A172 (cell line): ENCODE measurements around the gene UGT1A7. TPM values are rescaled to one million over a fixed set of nuclear protein-coding genes. Genes with fewer than 3 reads are reported as not detected.
"Not testable (repeated sequence)": the region's sequence is repeated elsewhere in the genome, so short reads cannot be mapped to it uniquely, and the experiment has no call there.

Experiments
- DNase-seq: peaks from one replicate; pipeline ENCODE4 v3.0.0-alpha.2; 2015; ENCODE audit warnings: low spot score
- total RNA-seq: library from RNA; depleted of rRNA; stranded (reverse); fragments of >200 nt; shearing (Covaris generic); gene quantifications from 2 replicates; pipeline ENCODE4 v1.2.3, GENCODE V29; 2014

Gene UGT1A7
- total RNA-seq, 1 experiment from 2014 or later = not detected

DNA sequence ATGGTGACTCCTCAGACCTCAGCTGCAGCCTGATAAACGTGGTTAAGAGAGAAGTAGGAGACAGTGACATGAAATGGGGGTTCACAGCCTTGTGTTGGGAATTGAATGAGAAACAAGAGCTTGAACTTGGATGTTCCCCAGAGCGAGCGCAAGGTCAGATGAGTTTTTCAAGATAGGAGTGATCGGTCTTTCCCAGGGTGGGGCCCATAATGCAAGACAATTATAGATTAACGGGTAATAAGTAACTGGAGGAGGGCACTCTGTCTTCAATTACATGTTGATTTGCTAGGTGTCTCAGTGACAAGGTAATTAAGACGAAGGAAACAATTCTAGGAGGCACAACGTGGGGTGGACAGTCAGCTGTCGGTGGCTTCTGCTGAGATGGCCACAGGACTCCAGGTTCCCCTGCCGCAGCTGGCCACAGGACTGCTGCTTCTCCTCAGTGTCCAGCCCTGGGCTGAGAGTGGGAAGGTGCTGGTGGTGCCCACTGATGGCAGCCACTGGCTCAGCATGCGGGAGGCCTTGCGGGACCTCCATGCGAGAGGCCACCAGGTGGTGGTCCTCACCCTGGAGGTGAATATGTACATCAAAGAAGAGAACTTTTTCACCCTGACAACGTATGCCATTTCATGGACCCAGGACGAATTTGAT, 31.0 kb downstream of the UGT1A7 start, which contains the start of gene UGT1A5:
Gene UGT1A5, plus strand, starts transcription at position 297 of the 651 bp plus-strand sequence. Its CDS starts 85 bp downstream, at position 382.
- no peak for DNase-seq

DNA sequence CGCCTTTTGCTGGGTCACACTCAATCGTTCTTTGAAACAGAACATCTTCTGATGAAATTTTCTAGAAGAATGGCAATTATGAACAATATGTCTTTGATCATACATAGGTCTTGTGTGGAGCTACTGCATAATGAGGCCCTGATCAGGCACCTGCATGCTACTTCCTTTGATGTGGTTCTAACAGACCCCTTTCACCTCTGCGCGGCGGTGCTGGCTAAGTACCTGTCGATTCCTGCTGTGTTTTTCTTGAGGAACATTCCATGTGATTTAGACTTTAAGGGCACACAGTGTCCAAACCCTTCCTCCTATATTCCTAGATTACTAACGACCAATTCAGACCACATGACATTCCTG, 31.5 kb downstream of the UGT1A7 start:
- DNase-seq = no peak

DNA sequence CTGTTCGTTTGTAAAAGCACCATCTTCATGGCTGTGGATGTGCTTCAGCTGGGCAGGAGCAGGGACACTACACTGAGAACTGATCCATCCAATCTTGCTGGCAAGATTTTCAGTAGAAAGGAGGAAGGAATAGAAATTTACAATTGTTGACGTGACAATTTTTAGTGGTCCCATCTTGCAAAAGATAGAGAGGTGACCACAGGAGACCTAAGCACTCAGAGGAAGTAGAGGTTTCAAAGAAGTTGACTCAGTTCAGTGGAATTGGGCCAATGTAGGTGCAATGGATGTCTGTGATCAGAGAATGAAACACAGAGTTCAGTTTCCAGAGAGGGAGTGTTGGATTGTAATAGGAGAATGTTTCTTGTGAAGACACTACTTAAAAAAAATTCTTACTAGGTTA, 32.4 kb downstream of the UGT1A7 start:
- DNase-seq = no peak

DNA sequence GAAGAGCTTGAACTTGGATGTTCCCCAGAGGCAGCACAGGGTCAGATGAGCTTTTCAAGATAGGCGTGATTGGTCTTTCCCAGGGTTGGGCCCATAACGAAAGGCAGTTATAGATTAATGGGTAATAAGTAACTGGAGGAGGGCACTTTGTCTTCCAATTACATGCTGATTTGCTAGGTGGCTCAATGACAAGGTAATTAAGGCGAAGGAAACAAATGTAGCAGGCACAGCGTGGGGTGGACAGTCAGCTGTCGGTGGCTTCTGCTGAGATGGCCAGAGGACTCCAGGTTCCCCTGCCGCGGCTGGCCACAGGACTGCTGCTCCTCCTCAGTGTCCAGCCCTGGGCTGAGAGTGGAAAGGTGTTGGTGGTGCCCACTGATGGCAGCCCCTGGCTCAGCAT, 36.9 kb downstream of the UGT1A7 start, which contains the start of gene UGT1A4:
Gene UGT1A4, plus strand, starts transcription at position 185 of the 400 bp plus-strand sequence. Its CDS starts 85 bp downstream, at position 270.
- DNase-seq = no peak

DNA sequence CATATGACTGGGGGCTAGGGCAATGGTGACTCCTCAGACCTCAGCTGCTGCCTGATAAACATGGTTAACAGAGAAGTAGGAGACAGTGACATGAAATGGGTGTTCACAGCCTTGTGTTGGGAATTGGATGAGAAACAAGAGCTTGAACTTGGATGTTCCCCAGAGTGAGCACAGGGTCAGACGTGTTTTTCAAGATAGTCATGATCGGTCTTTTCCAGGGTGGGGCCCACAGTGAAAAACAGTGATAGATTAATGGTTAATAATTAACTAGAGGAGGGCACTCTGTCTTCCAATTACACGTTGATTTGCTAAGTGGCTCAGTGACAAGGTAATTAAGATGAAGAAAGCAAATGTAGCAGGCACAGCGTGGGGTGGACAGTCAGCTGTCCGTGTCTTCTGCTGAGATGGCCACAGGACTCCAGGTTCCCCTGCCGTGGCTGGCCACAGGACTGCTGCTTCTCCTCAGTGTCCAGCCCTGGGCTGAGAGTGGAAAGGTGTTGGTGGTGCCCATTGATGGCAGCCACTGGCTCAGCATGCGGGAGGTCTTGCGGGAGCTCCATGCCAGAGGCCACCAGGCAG, 47.1 kb downstream of the UGT1A7 start, which contains the start of gene UGT1A3:
Gene UGT1A3, plus strand, starts transcription at position 320 of the 579 bp plus-strand sequence. Its CDS starts 85 bp downstream, at position 405.
- DNase-seq = no peak

DNA sequence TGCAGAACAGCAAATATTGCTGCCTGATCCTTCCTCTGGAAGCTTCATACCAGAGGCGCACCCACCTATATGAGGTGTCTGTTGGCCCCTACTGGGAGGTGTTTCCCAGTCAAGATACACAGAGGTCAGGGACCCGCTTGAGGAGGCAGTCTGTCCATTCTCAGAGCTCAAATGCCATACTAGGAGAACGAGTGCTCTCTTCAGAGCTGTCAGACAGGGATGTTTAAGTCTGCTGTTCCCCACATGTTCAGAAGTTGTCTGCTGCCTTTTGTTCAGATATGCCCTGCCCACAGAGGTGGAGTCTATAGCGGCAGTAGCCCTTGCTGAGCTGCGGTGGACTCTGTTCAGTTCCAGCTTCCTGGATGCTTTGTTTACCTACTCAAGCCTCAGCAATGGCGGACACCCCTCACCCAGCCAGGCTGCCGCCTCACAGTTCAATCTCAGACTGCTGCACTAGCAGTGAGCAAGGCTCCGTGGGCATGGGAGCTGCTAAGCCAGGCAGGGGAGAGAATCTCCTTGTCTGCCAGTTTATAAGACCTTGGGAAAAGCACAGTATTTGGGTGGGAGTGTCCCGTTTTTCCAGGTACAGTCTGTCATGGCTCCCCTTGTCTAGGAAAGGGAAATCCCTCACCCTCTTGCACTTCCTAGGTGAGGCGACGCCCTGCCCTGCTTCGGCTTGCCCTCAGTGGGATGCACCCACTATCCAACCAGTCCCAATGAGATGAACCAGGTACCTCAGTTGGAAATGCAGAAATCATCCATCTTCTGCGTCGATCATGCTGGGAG, 55.4 kb downstream of the UGT1A7 start:
- DNase-seq = not testable (repeated sequence)

DNA sequence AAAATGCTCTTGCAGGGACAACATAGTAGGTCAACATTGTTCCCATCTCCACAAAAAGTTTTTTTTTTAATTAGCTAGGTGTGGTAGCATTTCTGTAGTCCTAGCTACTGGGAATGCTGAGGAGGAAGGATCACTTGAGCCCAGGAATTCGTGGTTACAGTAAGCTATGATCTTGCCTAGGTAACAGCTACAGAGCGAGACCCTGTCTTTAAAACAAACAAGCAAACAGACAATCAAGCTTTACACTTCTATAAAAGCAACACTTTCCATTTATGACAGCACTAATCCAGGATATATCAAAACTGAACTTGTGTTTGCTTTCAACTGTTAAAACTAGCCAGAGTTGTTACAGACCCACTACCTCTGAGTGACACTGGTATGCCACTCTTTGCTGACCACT, 59.2 kb downstream of the UGT1A7 start:
- no peak for DNase-seq

DNA sequence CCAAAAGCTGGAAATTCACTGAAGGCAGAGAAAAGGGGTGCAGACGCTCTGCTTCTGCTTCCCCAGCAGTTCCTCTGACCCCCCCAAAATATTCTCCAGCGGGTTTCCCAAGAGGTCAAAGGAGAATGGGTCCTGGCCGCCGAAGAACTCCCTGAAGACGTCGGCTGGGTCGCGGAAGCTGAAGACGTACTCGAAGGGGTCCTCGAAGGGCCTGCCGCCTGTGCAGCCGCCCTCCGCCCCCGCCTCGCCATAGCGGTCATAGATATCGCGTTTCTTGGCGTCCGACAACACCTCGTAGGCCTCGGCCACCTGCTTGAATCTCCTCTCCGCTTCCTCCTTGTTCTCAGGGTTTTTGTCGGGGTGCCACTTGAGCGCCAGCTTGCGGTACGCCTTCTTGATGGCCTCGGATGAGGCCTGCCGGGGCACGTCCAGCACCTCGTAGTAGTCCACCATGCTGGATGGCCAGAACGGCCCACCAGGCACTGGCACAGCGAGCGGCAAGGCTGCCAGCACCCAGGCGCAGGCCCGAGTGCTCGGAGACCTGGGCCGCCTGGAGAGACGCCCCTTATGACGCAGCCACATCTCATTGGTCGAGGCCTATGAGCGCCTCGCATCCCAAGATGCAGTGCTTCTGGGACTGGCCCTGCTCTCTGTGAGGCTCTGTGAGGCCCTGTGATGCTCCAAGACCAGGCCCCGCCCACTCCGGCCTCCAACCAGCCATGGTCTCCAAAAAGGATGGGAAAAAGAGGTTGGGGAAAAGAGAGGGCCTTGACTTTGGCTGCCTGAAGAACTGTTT, 62.0 kb downstream of the UGT1A7 start:
- DNase-seq = no peak

DNA sequence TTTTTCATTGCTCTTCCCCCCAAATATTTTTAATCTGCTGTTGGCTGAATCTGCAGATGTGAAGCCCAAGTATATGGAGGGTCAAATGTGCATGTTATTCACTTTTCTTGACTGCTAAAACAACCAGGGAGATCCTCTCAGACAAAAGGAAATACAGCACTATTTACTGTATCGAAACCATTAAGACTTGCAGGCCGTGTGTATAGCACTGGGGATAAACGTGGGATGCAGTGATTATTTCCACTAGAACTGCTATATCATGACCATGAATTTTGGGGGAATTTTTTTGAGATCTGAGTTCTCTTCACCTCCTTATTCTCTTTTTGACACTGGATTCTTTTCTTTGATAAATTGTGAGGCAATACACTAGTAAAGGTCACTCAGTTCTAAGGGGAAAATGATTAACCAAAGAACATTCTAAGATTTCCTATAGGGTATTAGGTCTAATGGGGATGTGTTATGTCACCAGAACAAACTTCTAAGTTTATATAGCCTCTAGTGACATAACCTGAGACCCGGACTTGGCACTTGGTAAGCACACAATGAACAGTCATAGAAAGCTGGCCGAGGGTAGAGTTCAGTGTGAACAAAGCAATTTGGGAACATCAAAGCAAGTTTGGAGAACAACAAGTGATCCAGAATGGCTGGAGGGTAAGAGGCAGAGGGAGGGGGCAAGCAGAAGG, 63.5 kb downstream of the UGT1A7 start:
- DNase-seq = no peak

DNA sequence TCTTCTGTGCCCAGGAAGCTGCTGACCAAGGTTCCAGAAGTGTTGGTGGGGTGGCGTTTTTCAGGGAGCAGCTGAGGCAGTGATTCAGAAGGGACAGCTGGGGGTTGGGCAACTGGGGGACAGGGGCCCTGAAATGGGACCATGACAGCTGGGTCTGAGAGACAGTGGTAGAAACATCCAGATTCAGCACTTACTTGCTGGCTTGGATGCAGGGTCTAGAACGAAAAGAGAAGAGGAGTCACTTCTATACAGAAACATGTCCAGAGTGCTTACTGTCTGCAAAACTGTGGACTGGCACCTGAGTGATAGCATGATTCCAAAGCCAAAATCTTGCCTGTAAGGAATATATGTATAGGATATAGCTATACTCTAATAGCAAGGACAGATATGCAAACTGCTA, 64.1 kb downstream of the UGT1A7 start:
- not testable (repeated sequence) for DNase-seq

DNA sequence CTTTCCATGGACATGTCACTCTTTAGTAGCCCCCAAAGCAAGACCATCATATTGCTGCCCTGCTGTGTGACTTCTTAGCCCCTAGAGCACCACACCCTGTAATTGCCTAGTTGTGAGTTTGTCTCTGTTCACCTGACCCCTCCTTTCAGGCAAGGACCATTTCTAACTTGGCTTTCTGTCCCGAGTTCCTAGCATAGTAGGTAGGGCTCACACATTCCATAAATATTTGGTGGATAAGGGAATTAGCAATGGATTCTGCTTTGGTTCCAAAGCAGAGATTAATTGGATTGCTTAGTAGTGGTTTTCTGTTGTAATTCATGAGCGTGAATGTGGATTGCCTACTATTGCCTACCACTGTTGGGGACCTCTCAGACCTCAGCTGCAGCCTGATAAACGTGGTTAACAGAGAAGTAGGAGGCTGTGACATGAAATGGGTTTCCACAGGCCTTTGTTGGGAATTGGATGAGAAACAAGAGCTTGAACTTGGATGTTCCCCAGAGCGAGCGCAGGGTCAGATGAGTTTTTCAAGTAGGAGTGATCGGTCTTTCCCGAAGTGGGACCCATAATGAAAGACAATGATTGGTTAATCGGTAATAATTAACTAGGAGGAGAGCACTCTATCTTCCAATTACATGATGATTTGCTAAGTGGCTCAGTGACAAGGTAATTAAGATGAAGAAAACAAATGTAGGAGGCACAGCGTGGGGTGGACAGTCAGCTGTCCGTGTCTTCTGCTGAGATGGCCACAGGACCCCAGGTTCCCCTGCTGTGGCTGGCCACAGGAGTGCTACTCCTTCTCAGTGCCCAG, 65.0 kb downstream of the UGT1A7 start:
- DNase-seq = peak; percentile 46

DNA sequence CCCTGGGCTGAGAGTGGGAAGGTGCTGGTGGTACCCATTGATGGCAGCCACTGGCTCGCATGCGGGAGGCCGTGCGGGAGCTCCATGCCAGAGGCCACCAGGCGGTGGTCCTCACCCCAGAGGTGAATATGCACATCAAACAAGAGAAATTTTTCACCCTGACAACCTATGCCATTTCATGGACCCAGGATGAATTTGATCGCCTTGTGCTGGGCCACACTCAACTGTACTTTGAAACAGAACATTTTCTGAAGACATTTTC, 65.5 kb downstream of the UGT1A7 start:
- DNase-seq = no peak

DNA sequence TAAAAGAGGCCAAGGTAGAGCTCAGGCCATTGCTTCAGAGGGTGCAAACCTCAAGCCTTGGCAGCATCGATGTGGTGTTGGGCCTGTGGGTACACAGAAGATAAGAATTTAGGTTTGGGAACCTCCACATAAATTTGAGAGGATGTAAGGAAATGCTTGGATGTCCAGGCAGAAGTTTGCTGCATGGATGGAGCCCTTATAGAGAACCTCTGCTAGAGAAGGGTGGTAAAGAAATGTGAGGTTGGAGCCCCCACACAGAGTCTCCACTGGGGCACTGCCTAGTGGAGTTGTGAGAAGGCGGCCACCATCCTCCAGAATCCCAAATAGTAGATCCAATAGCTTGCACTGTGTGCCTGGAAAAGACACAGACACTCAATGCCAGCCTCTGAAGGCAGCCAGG, 69.0 kb downstream of the UGT1A7 start:
- not testable (repeated sequence) for DNase-seq

DNA sequence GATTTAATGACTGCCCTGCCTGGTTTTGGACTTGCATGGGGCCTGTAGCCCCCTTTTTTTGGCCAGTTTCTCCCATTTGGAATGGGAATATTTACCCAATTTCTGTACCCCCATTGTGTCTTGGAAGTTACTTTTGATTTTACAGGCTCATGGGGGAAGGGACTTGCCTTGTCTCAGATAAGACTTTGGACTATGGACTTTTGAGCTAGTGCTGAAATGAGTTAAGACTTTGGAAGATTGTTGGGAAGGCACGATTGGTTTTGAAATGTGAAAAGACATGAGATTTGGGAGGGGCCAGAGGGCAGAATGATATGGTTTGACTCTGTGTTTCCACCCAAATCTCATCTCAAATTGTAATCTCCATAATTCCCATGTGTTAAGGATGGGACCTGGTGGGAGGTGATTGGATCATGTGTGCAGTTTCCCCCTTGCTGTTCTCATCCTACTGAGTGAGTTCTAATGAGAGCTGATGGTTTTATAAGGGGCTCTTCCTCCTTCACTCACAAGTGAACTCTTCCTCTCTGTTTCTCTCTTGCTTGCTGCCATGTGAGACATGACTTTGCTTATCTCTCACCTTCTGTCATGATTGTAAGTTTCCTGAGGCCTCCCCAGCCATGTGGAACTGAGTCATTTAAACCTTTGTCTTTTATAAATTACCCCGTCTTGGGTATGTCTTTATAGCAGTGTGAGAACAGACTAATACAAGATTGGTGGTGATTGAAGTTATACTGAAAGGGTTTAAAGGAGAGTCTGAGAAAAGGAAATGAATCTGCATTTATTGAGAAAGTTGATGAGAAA, 69.7 kb downstream of the UGT1A7 start:
- not testable (repeated sequence) for DNase-seq

DNA sequence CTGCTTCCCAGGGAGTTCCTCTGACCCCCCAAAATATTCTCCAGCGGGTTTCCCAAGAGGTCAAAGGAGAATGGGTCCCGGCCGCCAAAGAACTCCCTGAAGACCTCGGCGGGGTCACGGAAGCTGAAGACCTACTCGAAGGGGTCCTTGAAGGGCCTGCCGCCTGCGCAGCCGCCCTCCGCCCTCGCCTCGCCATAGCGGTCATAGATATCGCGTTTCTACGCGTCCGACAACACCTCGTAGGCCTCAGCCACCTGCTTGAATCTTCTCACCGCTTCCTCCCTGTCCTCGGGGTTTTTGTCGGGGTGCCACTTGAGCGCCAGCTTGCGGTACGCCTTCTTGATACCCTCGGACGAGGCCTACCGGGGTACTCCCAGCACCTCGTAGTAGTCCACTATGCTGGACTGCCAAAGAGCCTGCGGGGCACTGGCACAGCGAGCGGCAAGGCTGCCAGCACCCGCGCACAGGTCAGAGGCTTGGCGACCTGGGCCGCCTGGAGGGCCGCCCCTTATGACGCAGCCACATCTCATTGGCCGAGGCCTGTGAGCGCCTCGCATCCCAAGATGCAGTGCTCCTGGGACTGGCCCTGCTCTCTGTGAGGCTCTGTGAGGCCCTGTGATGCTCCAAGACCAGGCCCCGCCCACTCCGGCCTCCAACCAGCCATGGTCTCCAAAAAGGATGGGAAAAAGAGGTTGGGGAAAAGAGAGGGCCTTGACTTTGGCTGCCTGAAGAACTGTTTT, 73.3 kb downstream of the UGT1A7 start:
- no peak for DNase-seq

DNA sequence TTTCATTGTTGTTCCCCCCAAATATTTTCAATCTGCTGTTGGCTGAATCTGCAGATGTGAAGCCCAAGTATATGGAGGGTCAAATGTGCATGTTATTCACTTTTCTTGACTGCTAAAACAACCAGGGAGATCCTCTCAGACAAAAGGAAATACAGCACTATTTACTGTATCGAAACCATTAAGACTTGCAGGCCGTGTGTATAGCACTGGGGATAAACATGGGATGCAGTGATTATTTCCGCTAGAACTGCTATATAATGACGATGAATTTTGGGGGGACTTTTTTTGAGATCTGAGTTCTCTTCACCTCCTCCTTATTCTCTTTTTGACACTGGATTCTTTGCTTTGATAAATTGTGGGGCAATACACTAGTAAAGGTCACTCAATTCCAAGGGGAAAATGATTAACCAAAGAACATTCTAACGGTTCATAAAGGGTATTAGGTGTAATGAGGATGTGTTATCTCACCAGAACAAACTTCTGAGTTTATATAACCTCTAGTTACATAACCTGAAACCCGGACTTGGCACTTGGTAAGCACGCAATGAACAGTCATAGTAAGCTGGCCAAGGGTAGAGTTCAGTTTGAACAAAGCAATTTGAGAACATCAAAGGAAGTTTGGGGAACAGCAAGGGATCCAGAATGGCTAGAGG, 74.9 kb downstream of the UGT1A7 start:
- DNase-seq = no peak

DNA sequence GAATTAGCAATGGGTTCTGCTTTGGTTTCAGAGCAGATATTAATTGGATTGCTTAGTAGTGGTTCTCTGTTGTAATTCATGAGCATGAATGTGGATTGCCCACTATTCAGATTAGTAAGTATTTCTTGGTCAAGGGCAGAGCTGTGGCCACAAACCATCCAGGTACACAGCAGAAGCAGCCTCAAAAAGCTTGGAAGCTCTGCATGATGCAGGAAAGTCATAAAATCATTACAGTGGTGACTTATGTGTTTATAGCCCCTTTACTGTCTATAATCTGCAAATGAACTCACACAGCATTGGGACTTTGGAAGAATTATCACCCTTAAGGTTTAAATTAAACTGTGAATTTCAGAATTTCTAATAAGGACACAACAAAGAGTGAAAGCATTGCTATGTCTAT, 76.4 kb downstream of the UGT1A7 start:
- DNase-seq = no peak

DNA sequence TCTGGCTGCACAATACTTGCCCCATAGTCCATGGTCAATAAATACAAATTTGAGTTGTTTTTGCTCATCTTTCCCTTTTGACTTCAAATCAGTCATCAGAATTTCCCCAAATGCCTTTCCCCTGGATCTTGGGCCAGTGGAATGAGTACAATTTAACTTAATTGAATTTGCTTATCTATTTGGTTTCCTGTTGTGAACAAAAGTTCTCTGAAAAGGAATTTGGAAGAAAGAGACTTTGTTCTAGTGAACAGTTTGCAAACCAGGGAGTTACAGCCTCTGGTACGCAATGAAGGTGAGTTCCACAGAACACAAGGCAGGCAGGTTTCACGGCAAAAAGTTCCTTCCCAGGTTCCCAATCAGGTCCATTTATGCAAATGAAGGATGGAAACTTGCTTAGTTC, 77.1 kb downstream of the UGT1A7 start:
- no peak for DNase-seq

DNA sequence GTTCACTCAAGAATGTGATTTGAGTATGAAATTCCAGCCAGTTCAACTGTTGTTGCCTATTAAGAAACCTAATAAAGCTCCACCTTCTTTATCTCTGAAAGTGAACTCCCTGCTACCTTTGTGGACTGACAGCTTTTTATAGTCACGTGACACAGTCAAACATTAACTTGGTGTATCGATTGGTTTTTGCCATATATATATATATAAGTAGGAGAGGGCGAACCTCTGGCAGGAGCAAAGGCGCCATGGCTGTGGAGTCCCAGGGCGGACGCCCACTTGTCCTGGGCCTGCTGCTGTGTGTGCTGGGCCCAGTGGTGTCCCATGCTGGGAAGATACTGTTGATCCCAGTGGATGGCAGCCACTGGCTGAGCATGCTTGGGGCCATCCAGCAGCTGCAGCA, 78.3 kb downstream of the UGT1A7 start, which contains the start of gene UGT1A1:
Gene UGT1A1, plus strand, starts transcription at position 228 of the 400 bp plus-strand sequence. Its CDS starts 18 bp downstream, at position 246.
- no peak for DNase-seq
